ENCODE measurements around the gene COG5. TPM values are rescaled to one million over a fixed set of nuclear protein-coding genes. Genes with fewer than 3 reads are reported as not detected.
A peak's percentile ranks its signal among the peaks of the same experiment; 100 is the strongest.

Gene COG5
- total RNA-seq, 2 donors from 2014 or later = 30.9 to 49.2 TPM

- no peak for ATAC-seq
- DNase-seq (ENCODE audit: low spot score in 2 of 2) = no peak
- H3K27ac Mint-ChIP-seq = peak overlapping the region; percentile 69 to 90
- H3K36me3 Mint-ChIP-seq = peaks cover 7 to 11% of the 10 kb centered on the region in 2 donors
- H3K9me3 Mint-ChIP-seq = no peaks in the 10 kb centered on the region
These were observed 366.7 kb downstream of the COG5 start for GRCh38 chr7:107196834-107197610.

- Mint-ChIP-seq H3K27ac (no peak overlapping the region), H3K36me3 (peaks cover 7 to 11% of the 10 kb centered on the region in 2 donors), H3K9me3 (no peaks in the 10 kb centered on the region)
- DNase-seq (ENCODE audit: low spot score in 2 of 2) = no peak
- ATAC-seq = no peak
These were observed 369.7 kb downstream of the COG5 start for GRCh38 chr7:107194052-107194451.

GRCh38 chr7:107190090-107190489 is 373.6 kb downstream of the COG5 start:
- ATAC-seq = no peak
- H3K9me3 Mint-ChIP-seq = no peaks in the 10 kb centered on the region
- DNase-seq (ENCODE audit: low spot score in 2 of 2) = no peak
- H3K27ac Mint-ChIP-seq = no peak overlapping the region
- H3K36me3 Mint-ChIP-seq = peaks cover 0 to 8% of the 10 kb centered on the region in 2 donors

- Mint-ChIP-seq H3K9me3 (no peaks in the 10 kb centered on the region), H3K27ac (peak overlapping the region in 1 of 2 donors; percentile 49), H3K36me3 (peaks cover 0 to 14% of the 10 kb centered on the region in 2 donors)
- DNase-seq (ENCODE audit: low spot score in 2 of 2) (no peak), ATAC-seq (no peak)
These were observed 375.9 kb downstream of the COG5 start for GRCh38 chr7:107187774-107188173.

GRCh38 chr7:107186240-107186639 is 377.5 kb downstream of the COG5 start:
- no peak for ATAC-seq
- peaks cover 0 to 14% of the 10 kb centered on the region in 2 donors for H3K36me3 Mint-ChIP-seq
- H3K27ac Mint-ChIP-seq = no peak overlapping the region
- no peaks in the 10 kb centered on the region for H3K9me3 Mint-ChIP-seq
- no peak for DNase-seq (ENCODE audit: low spot score in 2 of 2)

- Mint-ChIP-seq H3K9me3 (no peaks in the 10 kb centered on the region), H3K27ac (no peak overlapping the region), H3K36me3 (peaks cover 5 to 19% of the 10 kb centered on the region in 2 donors)
- no peak for ATAC-seq
- DNase-seq (ENCODE audit: low spot score in 2 of 2) = no peak
These were observed 378.0 kb downstream of the COG5 start for GRCh38 chr7:107185716-107186115.

- Mint-ChIP-seq H3K27ac (peak overlapping the region; percentile 72 to 81), H3K36me3 (peaks cover 10 to 18% of the 10 kb centered on the region in 2 donors), H3K9me3 (no peaks in the 10 kb centered on the region)
- ATAC-seq (no peak), DNase-seq (ENCODE audit: low spot score in 2 of 2) (no peak)
These were observed 382.5 kb downstream of the COG5 start for GRCh38 chr7:107181172-107181571.

- peak overlapping the region; percentile 72 to 81 for H3K27ac Mint-ChIP-seq
- peaks cover 10 to 18% of the 10 kb centered on the region in 2 donors for H3K36me3 Mint-ChIP-seq
- peak; percentile 80 to 89 for ATAC-seq
- peak in 1 of 2 donors; percentile 48 for DNase-seq (ENCODE audit: low spot score in 2 of 2)
- H3K9me3 Mint-ChIP-seq = no peaks in the 10 kb centered on the region
These were observed 383.3 kb downstream of the COG5 start for GRCh38 chr7:107180378-107180777.

- peak; percentile 66 to 72 for ATAC-seq
- H3K9me3 Mint-ChIP-seq = no peaks in the 10 kb centered on the region
- H3K27ac Mint-ChIP-seq = peak overlapping the region; percentile 65 to 81
- DNase-seq (ENCODE audit: low spot score in 2 of 2) = no peak
- H3K36me3 Mint-ChIP-seq = peaks cover 10 to 18% of the 10 kb centered on the region in 2 donors
These were observed 384.2 kb downstream of the COG5 start for GRCh38 chr7:107179326-107180164.

GRCh38 chr7:107173691-107174406 is 389.9 kb downstream of the COG5 start:
- H3K36me3 Mint-ChIP-seq = peaks cover 0 to 5% of the 10 kb centered on the region in 2 donors
- DNase-seq (ENCODE audit: low spot score in 2 of 2) = no peak
- H3K9me3 Mint-ChIP-seq = no peaks in the 10 kb centered on the region
- peak; percentile 31 to 67 for ATAC-seq
- H3K27ac Mint-ChIP-seq = peak overlapping the region; percentile 65 to 82

GRCh38 chr7:107173191-107173590 is 390.5 kb downstream of the COG5 start:
- ATAC-seq (no peak), DNase-seq (ENCODE audit: low spot score in 2 of 2) (no peak)
- peak overlapping the region; percentile 60 to 82 for H3K27ac Mint-ChIP-seq
- H3K36me3 Mint-ChIP-seq = peaks cover 0 to 5% of the 10 kb centered on the region in 2 donors
- no peaks in the 10 kb centered on the region for H3K9me3 Mint-ChIP-seq

- Mint-ChIP-seq H3K36me3 (peaks cover 0 to 5% of the 10 kb centered on the region in 2 donors), H3K9me3 (no peaks in the 10 kb centered on the region), H3K27ac (peak overlapping the region; percentile 82)
- DNase-seq (ENCODE audit: low spot score in 2 of 2) = no peak
- ATAC-seq = no peak
These were observed 391.3 kb downstream of the COG5 start for GRCh38 chr7:107172276-107173032.

- no peaks in the 10 kb centered on the region for H3K9me3 Mint-ChIP-seq
- DNase-seq (ENCODE audit: low spot score in 2 of 2) (no peak), ATAC-seq (no peak)
- H3K27ac Mint-ChIP-seq = peak overlapping the region; percentile 59 to 89
- peaks cover 0 to 5% of the 10 kb centered on the region in 2 donors for H3K36me3 Mint-ChIP-seq
These were observed 392.2 kb downstream of the COG5 start for GRCh38 chr7:107171496-107171895.

- Mint-ChIP-seq H3K9me3 (no peaks in the 10 kb centered on the region), H3K36me3 (peaks cover 0 to 5% of the 10 kb centered on the region in 2 donors), H3K27ac (peak overlapping the region; percentile 99 to 100)
- ATAC-seq = no peak
- no peak for DNase-seq (ENCODE audit: low spot score in 2 of 2)
These were observed 393.4 kb downstream of the COG5 start for GRCh38 chr7:107170051-107170915.

Data from activated naive CD4-positive, alpha-beta T cell treated with anti-CD3 and anti-CD28 coated beads, Interleukin-2, amount 50 U/mL, for 72 hours (primary cell).